Hepatocyte (in vitro differentiated cells): ENCODE results near the gene FAM131C. TPM values are rescaled to one million over a fixed set of nuclear protein-coding genes. Genes with fewer than 3 reads are reported as not detected.
"Not testable (repeated sequence)": the region's sequence is repeated elsewhere in the genome, so short reads cannot be mapped to it uniquely, and the experiment has no call there.

ENCODE experiments used
- DNase-seq: peaks from one replicate; pipeline ENCODE4 v3.0.0-alpha.2; 2016; ENCODE audit warnings: low spot score
- H2AFZ ChIP-seq: fragments of 200-600 bp; sonication (generic); 2 replicates; pipeline ENCODE4 v1.6.0; 2016; ENCODE audit warnings: antibody characterized with exemption, mild to moderate bottlenecking
- H3K27ac ChIP-seq: fragments of 200-600 bp; sonication (generic); 2 replicates; pipeline ENCODE4 v1.5.1; 2016; ENCODE audit warnings: mild to moderate bottlenecking
- H3K27me3 ChIP-seq: fragments of 200-600 bp; sonication (generic); 2 replicates; pipeline ENCODE4 v1.6.1; 2016
- H3K36me3 ChIP-seq: fragments of 200-600 bp; sonication (generic); replicated peaks from 2 replicates; pipeline ENCODE4 v1.5.1; 2016; ENCODE audit warnings: low read depth; ENCODE audit not compliant: insufficient read depth
- H3K4me1 ChIP-seq: fragments of 200-600 bp; sonication (generic); 2 replicates; pipeline ENCODE4 v1.5.1; 2016; ENCODE audit warnings: mild to moderate bottlenecking, moderate library complexity; ENCODE audit not compliant: insufficient read depth
- H3K4me2 ChIP-seq: fragments of 200-600 bp; sonication (generic); 2 replicates; pipeline ENCODE4 v1.6.0; 2016
- H3K4me3 ChIP-seq: fragments of 200-600 bp; sonication (generic); 2 replicates; pipeline ENCODE4 v1.5.1; 2016; ENCODE audit warnings: mild to moderate bottlenecking
- H3K79me2 ChIP-seq: fragments of 200-600 bp; sonication (generic); 2 replicates; pipeline ENCODE4 v1.6.0; 2017; ENCODE audit warnings: mild to moderate bottlenecking
- H3K9me2 ChIP-seq: fragments of 200-600 bp; sonication (generic); replicated peaks from 2 replicates; pipeline ENCODE4 v1.6.0; 2017; ENCODE audit warnings: mild to moderate bottlenecking; ENCODE audit not compliant: insufficient read depth
- H3K9me3 ChIP-seq: fragments of 200-600 bp; sonication (generic); 2 replicates; pipeline ENCODE4 v1.5.1; 2016; ENCODE audit warnings: low read depth, mild to moderate bottlenecking
- H4K20me1 ChIP-seq: fragments of 200-600 bp; sonication (generic); 2 replicates; pipeline ENCODE4 v1.6.0; 2016; ENCODE audit warnings: mild to moderate bottlenecking; ENCODE audit not compliant: insufficient read depth, poor library complexity, severe bottlenecking
- CTCF ChIP-seq: fragments of 200-600 bp; sonication (generic); IDR thresholded peaks from 2 replicates; pipeline ENCODE4 v1.5.1; 2016; ENCODE audit warnings: antibody characterized with exemption, mild to moderate bottlenecking; ENCODE audit not compliant: poor library complexity
- EZH2 ChIP-seq: fragments of 200-600 bp; sonication (generic); IDR thresholded peaks from 2 replicates; pipeline ENCODE4 v1.6.1; 2016; ENCODE audit warnings: antibody characterized with exemption, mild to moderate bottlenecking, borderline replicate concordance
- EZH2phosphoT487 ChIP-seq: fragments of 200-600 bp; sonication (generic); IDR thresholded peaks from one replicate; pipeline ENCODE4 v1.6.1; 2018; ENCODE audit warnings: antibody characterized with exemption, mild to moderate bottlenecking, low read depth, moderate library complexity; ENCODE audit not compliant: unreplicated experiment, severe bottlenecking
- WGBS: methylation state at CpG from one replicate; pipeline ENCODE4 v1.1.6; 2016; ENCODE audit warnings: low lambda C conversion rate; ENCODE audit errors: missing lambda C conversion rate; 5-methylcytosine and 5-hydroxymethylcytosine counted together
- polyA plus RNA-seq: library from polyadenylated mRNA; unstranded; fragments of >200 nt; fragmentation: Nextera tagmentation; extraction: Ambion mirVana; gene quantifications from 2 replicates; pipeline ENCODE4 v1.2.1, GENCODE V29; 2016
- total RNA-seq: library from RNA; depleted of rRNA; stranded (reverse); fragments of >200 nt; gene quantifications from 2 replicates; pipeline ENCODE4 v1.2.3, GENCODE V29; 2014

Gene FAM131C
- total and polyA plus RNA-seq, 2 experiments from 2014 or later, result 3.5 to 7.5 TPM

GRCh38 chr1:16032388-16033102, 40.9 kb downstream of the FAM131C start:
- no peaks in the 10 kb centered on the region for H3K36me3 ChIP-seq
- H2AFZ ChIP-seq, result no peak overlapping the region
- H3K4me3 ChIP-seq, result no peak overlapping the region
- no peaks in the 10 kb centered on the region for H3K9me3 ChIP-seq
- no peaks in the 10 kb centered on the region for H3K79me2 ChIP-seq
- no peaks in the 10 kb centered on the region for H4K20me1 ChIP-seq
- peak; percentile 95 for DNase-seq
- WGBS, result 54% methylated on average over 14 of the region's 18 CpGs
- TF ChIP-seq CTCF (peak; percentile 86), EZH2 (no peak)
- H3K27me3 ChIP-seq, result no peaks in the 10 kb centered on the region
- no peak overlapping the region for H3K27ac ChIP-seq
- no peaks in the 10 kb centered on the region for H3K4me1 ChIP-seq
- H3K4me2 ChIP-seq, result no peak overlapping the region
- no peaks in the 10 kb centered on the region for H3K9me2 ChIP-seq

GRCh38 chr1:16031551-16031950, 41.9 kb downstream of the FAM131C start:
- Histone ChIP-seq H4K20me1 (no peaks in the 10 kb centered on the region), H3K27me3 (no peaks in the 10 kb centered on the region), H2AFZ (no peak overlapping the region), H3K9me2 (no peaks in the 10 kb centered on the region), H3K4me2 (no peak overlapping the region), H3K9me3 (no peaks in the 10 kb centered on the region), H3K79me2 (no peaks in the 10 kb centered on the region), H3K4me1 (peaks cover 9% of the 10 kb centered on the region), H3K36me3 (no peaks in the 10 kb centered on the region), H3K27ac (no peak overlapping the region), H3K4me3 (no peak overlapping the region)
- 95% methylated on average over 8 of the region's 8 CpGs for WGBS
- no peak for DNase-seq
- no peak for TF ChIP-seq EZH2phosphoT487
- no peak for TF ChIP-seq CTCF

- Histone ChIP-seq H2AFZ (no peak overlapping the region), H3K27me3 (no peaks in the 10 kb centered on the region), H3K4me2 (no peak overlapping the region), H3K27ac (no peak overlapping the region), H3K79me2 (no peaks in the 10 kb centered on the region), H3K9me2 (no peaks in the 10 kb centered on the region), H3K9me3 (no peaks in the 10 kb centered on the region), H3K4me3 (no peak overlapping the region), H4K20me1 (no peaks in the 10 kb centered on the region), H3K36me3 (no peaks in the 10 kb centered on the region), H3K4me1 (peaks cover 9% of the 10 kb centered on the region)
- WGBS, result 100% methylated on average over 1 of the region's 1 CpG
- TF ChIP-seq CTCF, result no peak
- no peak for TF ChIP-seq EZH2phosphoT487
- TF ChIP-seq EZH2, result no peak
- no peak for DNase-seq
Observed at GRCh38 chr1:16029288-16029687, 44.2 kb downstream of the FAM131C start.

GRCh38 chr1:16029003-16029268, 44.5 kb downstream of the FAM131C start:
- not testable (repeated sequence) for DNase-seq, H3K9me2 ChIP-seq, H3K27me3 ChIP-seq, H3K9me3 ChIP-seq, H3K27ac ChIP-seq, H3K4me1 ChIP-seq, H4K20me1 ChIP-seq, H3K36me3 ChIP-seq, H3K4me2 ChIP-seq, H2AFZ ChIP-seq, H3K4me3 ChIP-seq, H3K79me2 ChIP-seq
- 82% methylated on average over 4 of the region's 13 CpGs for WGBS
